Activated T-helper 17 cell treated with anti-CD3 and anti-CD28 coated beads, Interleukin-2, amount 50 U/mL, for 72 hours (primary cell): Measurements from ENCODE around the gene HYAL2. TPM values are rescaled to one million over a fixed set of nuclear protein-coding genes. Genes with fewer than 3 reads are reported as not detected.

Source experiments
- ATAC-seq: fragments of 150-1000 bp; cut with Tn5 transposase; replicated peaks from 2 replicates; pipeline ENCODE4 v1.10.0; 2021; ENCODE audit warnings: mild to moderate bottlenecking, moderate library complexity
- H3K27ac Mint-ChIP-seq: one replicate; pipeline ENCODE4 v1.8.0; 2022; ENCODE audit warnings: mixed read lengths
- H3K27me3 Mint-ChIP-seq: one replicate; pipeline ENCODE4 v1.8.0; 2022; ENCODE audit warnings: mixed read lengths
- H3K36me3 Mint-ChIP-seq: one replicate; pipeline ENCODE4 v1.8.0; 2022; ENCODE audit warnings: low read depth, mild to moderate bottlenecking, mixed read lengths
- H3K4me1 Mint-ChIP-seq: one replicate; pipeline ENCODE4 v1.8.0; 2022; ENCODE audit warnings: mixed read lengths
- H3K4me3 Mint-ChIP-seq: one replicate; pipeline ENCODE4 v1.8.0; 2022; ENCODE audit warnings: mild to moderate bottlenecking, mixed read lengths
- H3K9me3 Mint-ChIP-seq: one replicate; pipeline ENCODE4 v1.8.0; 2022; ENCODE audit warnings: mixed read lengths
- total RNA-seq, 2 donors: library from RNA; stranded (reverse); gene quantifications; one replicate each; pipeline ENCODE4 v1.2.3, GENCODE V29; 2022

HYAL2 gene
- total RNA-seq, 2 donors from 2014 or later = 5.1 to 8.5 TPM

DNA sequence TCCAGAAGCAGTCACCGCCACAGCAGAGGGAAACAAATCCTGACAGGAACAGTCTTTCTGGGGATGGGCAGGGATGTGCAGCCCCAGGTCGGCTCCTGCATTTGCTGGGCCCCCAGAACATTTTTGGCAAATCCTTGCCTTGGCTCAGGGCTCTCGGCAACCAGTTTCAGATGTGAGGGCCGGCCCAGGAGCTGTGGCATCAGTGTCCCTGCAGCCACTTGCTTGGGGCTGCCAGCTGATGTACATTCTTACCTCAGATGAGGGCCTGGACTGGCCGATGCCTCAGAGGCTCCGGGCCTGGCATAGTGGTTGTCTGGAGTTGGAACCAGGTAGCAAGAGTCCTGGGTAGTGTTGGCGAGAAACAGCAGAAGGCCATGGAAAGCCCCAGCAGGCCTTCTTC, 32.3 kb upstream of the HYAL2 start:
- H3K4me1 Mint-ChIP-seq = peaks cover 21% of the 10 kb centered on the region
- H3K9me3 Mint-ChIP-seq = no peaks in the 10 kb centered on the region
- no peak overlapping the region for H3K27ac Mint-ChIP-seq
- peaks cover 81% of the 10 kb centered on the region for H3K36me3 Mint-ChIP-seq
- H3K4me3 Mint-ChIP-seq = no peak overlapping the region
- no peak for ATAC-seq
- H3K27me3 Mint-ChIP-seq = no peaks in the 10 kb centered on the region

DNA sequence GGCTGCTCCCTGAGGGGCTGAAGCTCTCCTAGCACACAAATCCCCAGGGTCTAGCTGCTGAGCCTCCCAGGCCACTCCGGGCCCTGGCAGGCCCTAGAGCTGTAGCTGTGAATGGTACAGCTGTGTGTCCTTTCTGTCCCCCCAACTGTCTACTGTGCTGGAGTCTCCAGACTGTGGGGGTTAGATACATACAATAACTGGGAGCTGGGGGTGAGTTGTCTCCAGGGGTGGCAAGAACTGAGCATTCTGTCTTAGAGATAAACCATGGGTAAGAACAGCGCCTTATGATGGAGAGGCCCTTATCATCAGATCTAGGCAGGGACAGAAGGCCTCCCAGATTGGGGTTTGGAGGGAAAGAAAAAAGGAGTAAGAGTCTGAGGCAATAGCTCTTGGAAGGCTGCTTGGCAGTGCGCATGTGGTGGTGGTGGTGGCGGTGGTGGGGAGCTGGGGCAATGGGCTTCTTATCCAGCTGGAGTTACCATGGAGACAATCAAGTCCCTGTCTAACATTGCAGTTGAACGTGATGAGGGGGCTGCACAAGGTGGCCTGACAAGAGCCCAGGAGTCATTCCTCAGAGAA, 31.7 kb upstream of the HYAL2 start:
- ATAC-seq = no peak
- Mint-ChIP-seq H3K36me3 (peaks cover 82% of the 10 kb centered on the region), H3K27ac (peak overlapping the region; percentile 16), H3K9me3 (no peaks in the 10 kb centered on the region), H3K27me3 (no peaks in the 10 kb centered on the region), H3K4me1 (peaks cover 23% of the 10 kb centered on the region), H3K4me3 (no peak overlapping the region)

DNA sequence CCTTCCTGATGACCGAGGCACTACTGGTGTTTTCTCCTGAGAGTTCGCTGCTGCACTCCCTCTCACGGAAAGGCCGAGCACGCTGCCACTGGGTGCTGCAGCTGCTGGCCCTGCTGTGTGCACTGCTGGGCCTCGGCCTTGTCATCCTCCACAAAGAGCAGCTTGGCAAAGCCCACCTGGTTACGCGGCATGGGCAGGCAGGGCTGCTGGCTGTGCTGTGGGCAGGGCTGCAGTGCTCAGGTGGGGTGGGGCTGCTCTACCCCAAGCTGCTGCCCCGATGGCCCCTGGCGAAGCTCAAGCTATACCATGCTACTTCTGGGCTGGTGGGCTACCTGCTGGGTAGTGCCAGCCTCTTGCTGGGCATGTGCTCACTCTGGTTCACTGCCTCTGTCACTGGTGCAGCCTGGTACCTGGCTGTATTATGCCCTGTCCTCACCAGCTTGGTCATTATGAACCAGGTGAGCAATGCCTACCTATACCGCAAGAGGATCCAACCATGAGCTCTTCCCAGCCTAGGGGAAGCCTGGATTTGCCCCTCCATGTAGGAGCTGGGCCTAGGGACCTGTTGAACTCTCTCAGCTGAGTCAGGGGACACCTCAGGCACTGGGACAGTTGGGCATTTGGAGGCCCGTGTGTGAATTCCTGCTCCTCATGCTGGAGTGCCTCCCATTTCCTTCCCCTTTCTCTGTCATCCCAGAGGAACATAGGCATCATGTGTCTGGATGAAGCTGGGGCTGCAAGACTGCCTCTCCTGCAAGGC, 30.9 kb upstream of the HYAL2 start:
- no peaks in the 10 kb centered on the region for H3K9me3 Mint-ChIP-seq
- peaks cover 84% of the 10 kb centered on the region for H3K36me3 Mint-ChIP-seq
- H3K27ac Mint-ChIP-seq = no peak overlapping the region
- no peak for ATAC-seq
- H3K27me3 Mint-ChIP-seq = no peaks in the 10 kb centered on the region
- peaks cover 24% of the 10 kb centered on the region for H3K4me1 Mint-ChIP-seq
- H3K4me3 Mint-ChIP-seq = peak overlapping the region; percentile 16

DNA sequence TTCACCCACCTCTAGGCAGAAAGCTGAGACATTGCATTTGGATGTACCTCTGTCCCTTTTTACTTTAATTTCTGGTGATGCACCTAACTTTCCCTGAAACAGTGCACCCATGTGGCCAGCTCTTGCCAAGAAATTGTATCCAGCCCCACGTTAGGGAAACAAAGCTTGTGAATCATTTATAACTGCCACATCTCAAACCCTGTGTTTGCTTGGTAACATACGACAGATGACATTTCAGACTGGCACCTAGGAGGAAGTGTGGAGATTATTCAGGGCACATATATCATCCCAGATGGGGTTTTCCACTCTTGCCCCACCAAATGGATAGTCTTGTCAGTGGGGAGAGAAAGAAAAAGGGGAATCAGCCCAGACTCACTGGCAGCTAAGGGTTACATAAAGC, 30.2 kb upstream of the HYAL2 start:
- peaks cover 17% of the 10 kb centered on the region for H3K4me1 Mint-ChIP-seq
- H3K27ac Mint-ChIP-seq = no peak overlapping the region
- no peaks in the 10 kb centered on the region for H3K9me3 Mint-ChIP-seq
- H3K36me3 Mint-ChIP-seq = peaks cover 84% of the 10 kb centered on the region
- H3K4me3 Mint-ChIP-seq = peak overlapping the region; percentile 16
- H3K27me3 Mint-ChIP-seq = no peaks in the 10 kb centered on the region
- no peak for ATAC-seq

DNA sequence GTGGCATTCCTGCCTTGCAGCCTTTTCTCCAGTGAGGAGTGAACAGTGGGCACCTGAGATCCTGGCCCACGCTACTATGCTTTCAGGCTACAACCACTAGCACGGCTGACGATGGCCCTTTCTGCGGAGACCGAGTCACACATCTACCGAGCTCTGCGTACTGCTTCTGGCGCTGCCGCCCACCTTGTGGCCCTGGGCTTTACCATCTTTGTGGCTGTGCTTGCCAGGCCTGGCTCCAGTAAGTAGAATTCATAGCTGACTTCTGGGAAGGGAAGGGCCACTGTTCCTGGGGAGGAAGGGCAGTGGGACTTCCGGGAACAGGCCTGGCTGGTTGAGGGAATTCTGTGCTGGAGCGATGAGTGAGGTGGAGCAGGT, 28.8 kb upstream of the HYAL2 start:
- Mint-ChIP-seq H3K4me1 (peaks cover 15% of the 10 kb centered on the region), H3K9me3 (no peaks in the 10 kb centered on the region), H3K27me3 (no peaks in the 10 kb centered on the region), H3K36me3 (peaks cover 87% of the 10 kb centered on the region), H3K27ac (peak overlapping the region; percentile 97), H3K4me3 (peak overlapping the region; percentile 98)
- ATAC-seq = peak; percentile 9

DNA sequence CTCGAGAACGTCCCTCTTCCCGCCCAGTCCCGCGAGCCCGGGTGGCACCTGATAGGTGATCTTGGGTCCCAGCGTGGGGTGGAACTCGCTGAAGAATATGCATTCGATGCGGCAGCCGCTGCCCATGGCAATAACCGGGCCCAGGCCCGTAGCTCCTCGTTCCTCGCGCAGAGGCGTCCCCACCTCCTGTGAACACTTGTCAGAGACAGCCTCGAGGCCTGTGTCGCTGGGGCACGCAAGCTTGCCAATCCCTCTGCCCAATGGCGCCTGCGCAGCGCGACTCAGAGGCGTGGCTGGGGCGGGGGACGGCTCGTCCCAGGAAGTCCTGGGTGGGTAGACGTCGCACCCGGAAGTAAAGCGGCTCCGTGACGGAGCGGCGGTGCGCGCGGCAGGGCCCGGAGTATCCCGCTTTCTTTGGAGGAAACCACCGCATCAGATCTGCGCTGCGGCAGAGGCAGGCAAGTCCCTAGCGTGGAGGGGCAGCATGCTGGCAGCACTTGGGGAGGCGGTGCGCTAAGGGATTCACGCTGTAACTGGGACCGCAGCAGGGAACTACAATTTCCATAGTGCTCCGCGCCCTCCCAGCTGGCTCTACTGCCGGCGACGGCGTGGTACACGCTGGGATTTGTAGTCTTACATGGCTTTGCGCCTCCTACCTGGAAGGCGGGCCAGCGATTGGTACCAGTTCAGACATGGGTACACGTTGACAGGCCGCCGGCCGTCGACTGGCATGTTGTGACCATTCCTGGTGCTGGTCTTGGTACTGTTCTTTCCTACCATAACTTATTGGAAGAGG, 28.2 kb upstream of the HYAL2 start, which contains the start of the genes CYB561D2 and NPRL2:
Gene CYB561D2, plus strand, starts transcription at position 336 of the 796 bp plus-strand sequence. CDS start 572 bp downstream, outside the sequence.
Gene NPRL2, minus strand, starts transcription at position 249 of the 796 bp plus-strand sequence. Its CDS starts 123 bp downstream, at position 126.
- peaks cover 19% of the 10 kb centered on the region for H3K4me1 Mint-ChIP-seq
- ATAC-seq = peak; percentile 94
- H3K36me3 Mint-ChIP-seq = peaks cover 87% of the 10 kb centered on the region
- H3K27me3 Mint-ChIP-seq = no peaks in the 10 kb centered on the region
- H3K4me3 Mint-ChIP-seq = peak within 1 kb of the TSS; percentile 98
- no peaks in the 10 kb centered on the region for H3K9me3 Mint-ChIP-seq
- H3K27ac Mint-ChIP-seq = peak within 1 kb of the TSS; percentile 97

DNA sequence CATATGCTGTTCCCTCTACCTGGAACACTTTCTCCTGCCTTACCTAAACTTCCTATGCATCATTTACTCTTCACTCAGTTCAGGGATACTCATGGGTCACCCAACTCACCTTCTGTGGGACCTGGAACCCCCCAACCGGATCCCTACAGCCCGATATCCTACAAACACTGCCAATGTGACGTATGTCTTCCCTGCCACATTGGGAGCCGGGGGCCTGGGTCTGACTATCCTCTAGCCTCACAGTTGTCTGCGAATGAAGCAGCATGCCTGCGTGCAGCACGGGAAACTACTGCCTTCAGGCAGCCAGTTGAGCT, 27.6 kb upstream of the HYAL2 start:
- no peaks in the 10 kb centered on the region for H3K9me3 Mint-ChIP-seq
- no peaks in the 10 kb centered on the region for H3K27me3 Mint-ChIP-seq
- H3K4me1 Mint-ChIP-seq = peaks cover 20% of the 10 kb centered on the region
- H3K27ac Mint-ChIP-seq = peak overlapping the region; percentile 97
- peaks cover 82% of the 10 kb centered on the region for H3K36me3 Mint-ChIP-seq
- H3K4me3 Mint-ChIP-seq = peak overlapping the region; percentile 98
- ATAC-seq = no peak

DNA sequence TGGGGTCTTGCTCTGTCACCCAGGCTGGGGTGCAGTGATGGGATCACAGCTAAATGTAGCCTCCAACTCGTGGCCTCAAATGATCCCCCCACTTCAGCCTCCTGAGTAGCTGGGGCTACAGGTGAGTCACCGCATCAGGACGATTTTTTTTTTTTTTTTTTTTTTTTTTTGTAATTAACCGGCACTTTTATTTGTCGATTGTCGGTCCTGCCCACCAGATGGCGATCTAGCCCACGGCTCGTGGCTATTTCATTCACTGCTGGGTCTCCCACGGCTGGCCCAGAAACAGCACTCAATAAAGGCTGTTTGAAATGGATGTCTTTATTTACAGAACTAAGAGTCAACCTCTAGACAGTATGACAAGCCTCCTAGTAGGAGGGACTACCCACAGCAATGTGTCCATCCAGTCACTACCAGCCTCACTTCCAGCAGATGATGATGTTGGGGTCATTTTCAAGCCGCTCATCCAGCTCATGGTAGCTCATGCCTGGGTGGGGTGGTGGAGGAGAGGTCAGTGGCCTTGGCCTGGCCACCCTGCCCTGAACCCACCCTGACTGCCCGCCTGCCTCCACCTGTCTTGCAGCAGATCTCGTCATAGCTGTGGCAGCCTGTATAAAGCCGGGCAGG, 24.8 kb upstream of the HYAL2 start:
- H3K9me3 Mint-ChIP-seq = no peaks in the 10 kb centered on the region
- H3K4me1 Mint-ChIP-seq = peaks cover 20% of the 10 kb centered on the region
- ATAC-seq = no peak
- H3K27me3 Mint-ChIP-seq = no peaks in the 10 kb centered on the region
- no peak overlapping the region for H3K27ac Mint-ChIP-seq
- peaks cover 57% of the 10 kb centered on the region for H3K36me3 Mint-ChIP-seq
- no peak overlapping the region for H3K4me3 Mint-ChIP-seq

DNA sequence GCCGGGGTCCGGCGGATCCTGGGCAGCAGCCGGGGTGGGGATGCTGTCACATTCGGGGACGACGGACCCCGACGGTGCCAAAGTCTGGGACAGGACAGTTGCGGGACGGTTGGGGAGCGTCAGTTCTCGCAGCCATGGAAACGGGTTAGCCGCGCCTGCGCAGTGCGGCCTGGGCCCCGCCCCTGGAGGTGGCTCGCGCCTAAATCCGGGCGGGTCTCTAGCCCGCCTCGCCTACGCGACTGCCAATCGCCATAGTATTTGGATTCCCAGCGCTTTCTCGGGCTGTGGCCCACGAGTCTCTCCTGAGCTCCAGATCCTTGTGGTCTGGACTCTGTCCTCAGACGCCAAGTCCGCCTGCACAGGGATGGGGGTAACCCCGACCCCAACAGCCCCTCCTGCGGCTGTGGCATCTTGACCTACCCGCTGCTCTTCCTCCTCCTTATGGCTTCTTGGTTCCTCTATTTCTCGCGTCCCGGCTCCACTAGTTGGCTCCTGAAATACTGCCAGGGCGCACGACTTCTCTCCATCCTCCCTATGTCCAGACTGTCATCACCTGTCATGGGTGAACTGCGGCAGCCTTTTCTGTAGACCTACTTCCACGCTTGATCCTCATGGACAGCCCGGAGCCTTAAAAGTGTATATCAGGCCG, 23.2 kb upstream of the HYAL2 start, which contains the start of gene ZMYND10:
Gene ZMYND10, minus strand, starts transcription at position 147 of the 649 bp plus-strand sequence. CDS start 153 bp downstream, outside the sequence.
- H3K9me3 Mint-ChIP-seq = no peaks in the 10 kb centered on the region

DNA sequence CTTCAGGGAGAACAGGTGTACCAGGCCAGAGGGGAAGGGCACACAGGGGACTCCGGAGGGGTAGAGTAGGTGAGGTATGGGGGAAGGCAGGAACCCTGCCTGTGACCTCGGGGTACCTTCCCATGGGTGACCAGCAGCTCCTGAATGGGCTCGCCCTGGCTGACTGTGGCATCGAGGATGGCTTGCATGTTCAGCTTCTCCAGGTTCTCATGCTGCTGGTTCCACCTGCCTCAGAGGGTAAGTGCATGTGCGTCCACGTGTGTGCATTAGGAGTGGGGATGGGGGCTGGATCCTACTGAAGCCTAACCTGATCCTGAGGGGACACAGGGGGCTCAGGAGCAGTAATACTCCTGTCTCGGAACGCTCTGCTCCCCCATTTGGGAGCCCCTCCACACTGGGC, 22.5 kb upstream of the HYAL2 start:
- Mint-ChIP-seq H3K36me3 (peaks cover 37% of the 10 kb centered on the region), H3K4me3 (peak overlapping the region; percentile 80), H3K4me1 (peaks cover 16% of the 10 kb centered on the region), H3K27me3 (no peaks in the 10 kb centered on the region), H3K9me3 (no peaks in the 10 kb centered on the region), H3K27ac (no peak overlapping the region)
- no peak for ATAC-seq

More for the DNA sequence above, 23.2 kb upstream of the HYAL2 start, which contains the start of gene ZMYND10:
- Mint-ChIP-seq H3K27ac (no peak within 1 kb of the TSS), H3K27me3 (no peaks in the 10 kb centered on the region), H3K36me3 (peaks cover 41% of the 10 kb centered on the region), H3K4me1 (peaks cover 20% of the 10 kb centered on the region), H3K4me3 (peak within 1 kb of the TSS; percentile 80)
- ATAC-seq = peak; percentile 34

DNA sequence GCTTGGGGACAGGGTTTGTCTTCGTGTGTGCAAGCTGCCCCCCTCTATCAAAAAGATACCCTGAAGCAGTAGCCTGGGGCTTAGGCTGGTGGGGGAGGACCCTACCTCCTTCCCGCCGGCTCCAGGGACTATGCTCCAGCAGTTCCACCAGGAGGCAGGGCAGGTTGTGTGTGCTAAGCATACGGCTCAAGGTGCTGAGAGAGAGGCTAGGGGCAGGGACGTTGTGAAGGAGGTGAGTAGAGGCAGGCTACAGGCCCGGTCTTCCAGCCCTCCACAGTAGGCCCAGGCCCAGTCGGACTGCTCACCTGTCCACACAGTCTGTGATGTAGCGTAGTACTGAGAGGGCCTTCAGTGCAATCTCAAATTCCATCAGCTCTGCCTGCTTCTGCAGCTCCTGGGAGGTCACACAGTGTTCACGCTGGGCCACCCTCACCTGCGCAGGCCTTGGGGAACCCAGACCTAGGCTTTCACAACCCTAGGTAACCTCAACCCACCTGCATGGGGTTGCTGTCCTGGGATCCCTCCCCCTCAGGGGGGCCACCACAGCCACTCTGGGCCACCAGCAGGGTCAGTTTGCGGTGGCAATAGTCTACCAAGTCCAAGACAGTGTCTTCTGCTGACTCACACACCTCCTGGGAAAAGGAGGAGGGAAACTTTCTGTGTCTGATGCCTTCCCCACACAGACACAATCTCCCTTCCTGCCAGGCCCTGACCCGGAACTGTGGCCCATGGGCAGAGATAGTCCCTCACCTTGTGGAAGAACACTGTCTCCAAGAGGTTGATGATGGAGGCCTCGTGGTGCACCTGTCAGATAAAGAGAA, 20.5 kb upstream of the HYAL2 start:
- ATAC-seq = no peak
- Mint-ChIP-seq H3K27me3 (no peaks in the 10 kb centered on the region), H3K4me1 (peaks cover 19% of the 10 kb centered on the region), H3K36me3 (peaks cover 38% of the 10 kb centered on the region), H3K4me3 (no peak overlapping the region), H3K9me3 (no peaks in the 10 kb centered on the region), H3K27ac (no peak overlapping the region)

DNA sequence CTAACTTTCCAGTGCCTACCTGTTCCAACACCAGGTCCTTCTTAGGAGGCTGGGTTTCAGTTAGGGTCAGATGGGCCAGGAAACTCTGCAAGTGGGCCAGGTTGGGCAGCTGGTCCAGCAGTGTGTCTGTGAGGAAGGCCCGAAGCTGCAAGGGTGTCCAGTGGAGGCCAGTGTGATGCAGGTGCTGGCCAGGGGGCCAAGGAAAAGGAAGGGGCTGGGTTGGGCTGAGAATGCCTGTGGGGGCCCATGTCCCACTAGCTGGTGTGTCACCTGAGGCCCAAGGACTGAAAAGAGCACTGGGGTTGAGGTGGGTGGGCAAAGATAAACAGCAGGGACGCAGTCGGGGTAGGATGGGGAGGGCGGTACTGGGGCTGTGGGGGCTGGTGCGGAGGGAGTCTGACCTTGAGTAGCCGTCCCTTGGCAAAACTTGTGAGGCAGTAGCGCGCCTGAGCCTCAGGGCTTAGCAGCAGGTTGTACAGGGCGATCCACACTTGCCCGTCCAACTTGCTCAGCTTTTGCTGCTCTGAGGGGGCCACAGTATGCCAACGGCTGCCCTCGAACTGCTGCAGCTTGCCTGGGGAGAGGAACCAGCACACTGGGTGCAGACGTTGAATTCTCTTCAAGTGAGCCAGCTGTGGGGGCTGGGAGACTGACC, 19.6 kb upstream of the HYAL2 start:
- Mint-ChIP-seq H3K4me3 (peak overlapping the region; percentile 98), H3K27ac (no peak overlapping the region), H3K36me3 (peaks cover 38% of the 10 kb centered on the region), H3K9me3 (no peaks in the 10 kb centered on the region), H3K27me3 (no peaks in the 10 kb centered on the region), H3K4me1 (peaks cover 16% of the 10 kb centered on the region)
- no peak for ATAC-seq

DNA sequence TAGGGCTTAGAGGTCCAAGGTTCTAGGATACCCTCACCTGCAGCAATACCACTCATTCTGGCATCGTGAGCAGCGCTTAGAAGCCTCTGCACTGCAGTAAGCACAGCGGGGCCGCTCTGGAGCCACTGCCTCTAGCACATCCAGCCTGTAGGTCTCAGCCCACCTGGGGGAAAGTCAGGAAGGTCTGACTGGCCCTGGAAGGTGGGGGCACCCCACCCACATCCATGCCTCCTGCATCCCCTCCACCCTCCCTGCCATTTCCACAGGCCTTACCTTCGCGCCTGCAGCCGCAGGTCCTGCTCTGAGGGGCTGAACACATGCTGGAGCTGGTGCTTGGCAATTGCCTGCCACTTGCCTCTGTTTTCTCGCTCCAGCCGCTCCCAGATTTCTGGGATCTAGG, 19.0 kb upstream of the HYAL2 start:
- Mint-ChIP-seq H3K27ac (no peak overlapping the region), H3K4me1 (peaks cover 16% of the 10 kb centered on the region), H3K27me3 (no peaks in the 10 kb centered on the region), H3K36me3 (peaks cover 38% of the 10 kb centered on the region), H3K9me3 (no peaks in the 10 kb centered on the region), H3K4me3 (peak overlapping the region; percentile 98)
- no peak for ATAC-seq
